Activated CD4-positive, alpha-beta T cell treated with anti-CD3 and anti-CD28 coated beads for 4 hours (primary cell): ENCODE measurements around the gene PATL2.
A peak's percentile ranks its signal among the peaks of the same experiment; 100 is the strongest.
"Not testable (repeated sequence)": the region's sequence is repeated elsewhere in the genome, so short reads cannot be mapped to it uniquely, and the experiment has no call there.

ENCODE experiments used
- DNase-seq, 2 donors: peaks; one replicate each; pipeline ENCODE4 v3.0.0-alpha.2; 2020

Gene PATL2

DNA sequence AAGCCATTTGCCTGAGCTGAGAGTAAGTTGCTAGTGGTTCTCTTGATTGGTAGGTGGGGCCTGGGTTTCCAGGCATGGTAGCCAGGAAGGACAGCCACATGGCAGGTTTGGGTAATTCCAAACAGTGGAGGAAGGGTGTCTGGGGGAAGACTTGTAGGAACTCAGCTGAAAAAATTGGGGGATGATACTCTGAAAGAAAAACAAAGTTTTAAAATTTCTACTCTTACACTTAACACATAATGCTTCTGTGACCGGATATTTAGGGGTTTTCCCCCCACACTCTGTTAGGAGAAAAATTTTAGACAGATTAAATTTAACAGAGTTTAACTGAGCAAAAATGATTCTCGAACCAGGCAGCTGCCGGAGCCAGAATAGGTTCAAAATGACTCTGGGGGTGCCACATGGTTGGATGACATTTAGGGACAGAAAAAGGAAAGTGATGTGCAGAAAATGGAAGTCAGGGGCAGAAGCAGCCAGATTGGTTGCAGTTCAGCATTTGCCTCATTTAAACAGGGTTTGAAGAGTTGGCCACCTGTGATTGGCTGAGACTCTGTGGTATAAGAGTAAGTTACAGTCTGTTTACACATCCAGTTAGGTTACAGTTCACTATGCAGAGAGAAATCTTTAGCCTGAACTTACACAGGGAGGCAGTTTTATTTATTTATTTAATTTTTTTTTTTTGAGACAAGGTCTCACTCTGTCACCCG lies 8.3 kb upstream of the PATL2 start:
- peak; percentile 48 to 57 for DNase-seq

DNA sequence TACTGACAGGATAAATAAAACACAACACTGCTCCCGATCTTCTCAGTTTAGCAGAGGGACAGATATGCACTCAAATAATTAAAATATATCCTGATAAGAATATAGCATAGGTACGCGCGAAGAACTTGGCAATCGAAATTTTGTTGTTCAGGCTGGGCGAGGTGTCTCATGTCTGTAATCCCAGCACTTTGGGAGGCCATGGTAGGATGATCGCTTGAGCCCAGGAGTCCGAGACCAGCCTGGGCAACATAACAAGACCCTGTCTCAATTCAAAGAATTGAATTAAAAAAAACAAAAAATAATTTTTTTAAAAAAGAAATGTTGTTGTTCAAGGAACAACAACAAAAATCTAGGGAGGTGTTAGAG lies 7.8 kb upstream of the PATL2 start:
- no peak for DNase-seq

DNA sequence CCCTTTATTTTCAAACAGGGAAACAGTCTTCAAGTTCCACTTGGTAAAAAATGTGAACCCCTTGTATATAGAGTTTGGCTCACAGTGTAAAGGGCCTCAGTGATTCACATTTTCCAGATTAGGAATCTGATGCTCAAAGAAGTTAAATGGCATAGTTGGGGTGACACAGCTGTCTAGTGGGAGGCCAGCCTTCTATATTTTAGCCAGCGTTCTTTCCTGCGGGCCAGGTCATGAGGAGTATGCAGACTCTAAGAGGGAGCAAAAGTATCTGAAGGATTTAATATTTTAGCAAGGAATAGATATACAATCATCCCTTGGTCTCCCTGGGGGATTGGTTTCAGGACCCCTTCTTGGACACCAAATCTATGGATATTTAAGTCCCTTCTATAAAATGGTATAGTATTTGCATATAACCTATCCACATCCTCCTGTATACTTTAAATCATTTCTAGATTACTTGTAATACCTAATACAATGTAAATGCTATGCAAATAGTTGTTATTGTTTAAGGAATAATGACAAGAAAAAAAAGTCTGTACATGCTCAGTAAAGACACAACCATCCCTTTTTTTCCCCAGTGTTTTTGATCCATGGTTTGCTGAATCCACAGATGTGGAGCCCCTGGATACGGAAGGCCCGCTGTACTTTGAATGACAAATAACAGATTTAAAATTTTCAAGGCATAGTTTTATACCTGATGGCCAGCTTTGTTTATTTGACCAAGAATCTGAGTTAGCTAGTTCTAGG lies 7.2 kb upstream of the PATL2 start:
- no peak for DNase-seq

DNA sequence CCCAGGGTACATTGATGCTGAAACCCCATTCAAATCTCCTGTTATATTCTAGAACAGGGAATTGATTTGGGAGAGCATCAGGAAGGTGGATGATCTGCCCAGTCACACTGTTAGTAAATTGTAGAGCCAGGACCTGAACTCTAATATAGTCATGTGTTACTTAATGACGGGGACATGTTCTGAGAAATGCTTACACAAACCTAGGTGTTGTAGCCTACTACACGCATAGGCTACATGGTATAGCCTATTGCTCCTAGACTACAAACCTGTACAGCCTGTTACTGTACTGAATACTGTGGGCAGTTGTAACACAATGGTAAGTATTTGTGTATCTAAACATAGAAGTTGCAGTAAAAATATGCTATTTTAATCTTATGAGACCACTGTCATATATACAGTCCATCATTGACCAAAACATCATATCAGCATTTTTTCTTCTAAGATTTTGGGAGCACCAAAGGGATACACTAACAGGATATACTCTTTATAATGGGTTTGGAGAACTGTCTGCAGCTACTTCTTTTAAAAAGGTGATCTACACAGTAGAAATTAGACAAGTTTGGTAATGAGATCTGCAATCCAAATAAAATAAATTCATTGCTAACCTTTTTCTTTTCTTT lies 6.0 kb upstream of the PATL2 start:
- no peak for DNase-seq

DNA sequence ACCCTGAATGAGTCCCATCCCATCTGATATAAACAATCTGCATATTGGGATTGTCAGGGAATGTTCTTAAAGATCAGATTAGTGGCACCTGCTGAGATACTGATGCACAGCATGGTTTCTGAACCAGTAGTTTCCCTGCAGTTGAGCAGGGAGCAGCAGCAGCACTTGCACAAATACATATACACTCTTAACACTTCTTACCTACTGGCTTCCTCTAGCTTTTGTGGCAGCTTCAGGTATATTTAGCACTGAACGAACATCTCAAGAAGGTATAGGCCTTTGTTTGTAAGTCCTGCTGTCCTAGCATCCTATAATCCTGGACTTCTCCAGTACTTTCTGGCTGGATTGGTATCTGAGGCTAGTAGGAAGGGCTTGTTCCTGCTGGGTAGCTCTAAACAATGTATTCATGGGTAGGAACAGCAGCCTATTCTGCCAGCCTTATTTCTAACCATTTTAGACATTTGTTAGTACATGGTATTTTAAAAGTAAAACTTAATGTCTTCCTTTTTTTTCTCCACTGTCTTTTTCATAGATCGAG lies 4.7 kb upstream of the PATL2 start:
- no peak for DNase-seq

DNA sequence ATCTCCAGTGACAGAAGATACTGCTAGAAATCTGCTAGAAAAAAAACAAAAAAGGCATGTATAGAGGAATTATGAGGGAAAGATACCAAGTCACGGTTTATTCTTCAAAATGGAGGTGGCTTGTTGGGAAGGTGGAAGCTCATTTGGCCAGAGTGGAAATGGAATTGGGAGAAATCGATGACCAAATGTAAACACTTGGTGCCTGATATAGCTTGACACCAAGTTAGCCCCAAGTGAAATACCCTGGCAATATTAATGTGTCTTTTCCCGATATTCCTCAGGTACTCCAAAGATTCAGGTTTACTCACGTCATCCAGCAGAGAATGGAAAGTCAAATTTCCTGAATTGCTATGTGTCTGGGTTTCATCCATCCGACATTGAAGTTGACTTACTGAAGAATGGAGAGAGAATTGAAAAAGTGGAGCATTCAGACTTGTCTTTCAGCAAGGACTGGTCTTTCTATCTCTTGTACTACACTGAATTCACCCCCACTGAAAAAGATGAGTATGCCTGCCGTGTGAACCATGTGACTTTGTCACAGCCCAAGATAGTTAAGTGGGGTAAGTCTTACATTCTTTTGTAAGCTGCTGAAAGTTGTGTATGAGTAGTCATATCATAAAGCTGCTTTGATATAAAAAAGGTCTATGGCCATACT lies 4.1 kb upstream of the PATL2 start:
- DNase-seq = no peak

GRCh38 chr15:44713006-44713966 lies 2.2 kb upstream of the PATL2 start:
- no peak for DNase-seq

GRCh38 chr15:44712346-44713005 lies 1.4 kb upstream of the PATL2 start:
- DNase-seq = peak; percentile 65 to 69

- peak; percentile 57 to 68 for DNase-seq
Observed at GRCh38 chr15:44711743-44712345, 721 bp upstream of the PATL2 start.

DNA sequence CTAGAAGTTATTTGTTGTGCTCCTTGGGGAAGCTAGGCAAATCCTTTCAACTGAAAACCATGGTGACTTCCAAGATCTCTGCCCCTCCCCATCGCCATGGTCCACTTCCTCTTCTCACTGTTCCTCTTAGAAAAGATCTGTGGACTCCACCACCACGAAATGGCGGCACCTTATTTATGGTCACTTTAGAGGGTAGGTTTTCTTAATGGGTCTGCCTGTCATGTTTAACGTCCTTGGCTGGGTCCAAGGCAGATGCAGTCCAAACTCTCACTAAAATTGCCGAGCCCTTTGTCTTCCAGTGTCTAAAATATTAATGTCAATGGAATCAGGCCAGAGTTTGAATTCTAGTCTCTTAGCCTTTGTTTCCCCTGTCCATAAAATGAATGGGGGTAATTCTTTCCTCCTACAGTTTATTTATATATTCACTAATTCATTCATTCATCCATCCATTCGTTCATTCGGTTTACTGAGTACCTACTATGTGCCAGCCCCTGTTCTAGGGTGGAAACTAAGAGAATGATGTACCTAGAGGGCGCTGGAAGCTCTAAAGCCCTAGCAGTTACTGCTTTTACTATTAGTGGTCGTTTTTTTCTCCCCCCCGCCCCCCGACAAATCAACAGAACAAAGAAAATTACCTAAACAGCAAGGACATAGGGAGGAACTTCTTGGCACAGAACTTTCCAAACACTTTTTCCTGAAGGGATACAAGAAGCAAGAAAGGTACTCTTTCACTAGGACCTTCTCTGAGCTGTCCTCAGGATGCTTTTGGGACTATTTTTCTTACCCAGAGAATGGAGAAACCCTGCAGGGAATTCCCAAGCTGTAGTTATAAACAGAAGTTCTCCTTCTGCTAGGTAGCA lies 657 bp downstream of the PATL2 start:
- peak; percentile 44 to 51 for DNase-seq

DNA sequence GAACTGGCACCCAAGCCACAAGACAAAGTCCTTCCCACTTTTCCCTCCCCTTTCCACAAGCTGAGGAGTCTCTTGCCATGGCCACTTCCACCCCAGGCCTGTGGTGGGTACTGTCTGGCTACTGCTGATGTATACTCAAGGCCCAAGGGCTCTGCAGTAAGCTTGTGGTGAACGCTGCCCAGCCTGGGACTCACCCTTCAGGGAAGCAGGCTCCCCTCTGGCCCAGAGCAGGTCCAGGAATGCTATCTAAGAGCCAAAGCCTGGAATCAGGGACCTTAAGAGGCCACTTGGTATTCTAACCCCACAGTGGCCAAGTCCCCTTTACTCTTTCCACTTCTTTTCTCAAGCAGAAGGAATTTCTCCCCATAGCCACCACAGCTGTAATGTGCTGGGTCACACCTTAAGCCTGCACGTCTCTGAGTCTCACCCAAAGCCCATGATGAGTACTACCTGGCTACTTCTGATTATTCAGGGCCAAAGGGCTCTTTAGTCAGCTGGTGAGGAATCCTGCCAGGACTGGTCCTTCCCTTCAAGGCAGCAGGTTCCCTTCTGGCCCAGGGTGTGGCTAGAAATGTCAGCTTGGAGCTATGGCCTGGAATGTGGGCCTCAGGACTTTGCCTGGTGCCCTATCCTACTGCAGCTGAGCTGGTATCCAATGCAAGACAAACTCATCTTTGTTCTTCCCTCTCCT lies 4.0 kb downstream of the PATL2 start:
- no peak for DNase-seq

DNA sequence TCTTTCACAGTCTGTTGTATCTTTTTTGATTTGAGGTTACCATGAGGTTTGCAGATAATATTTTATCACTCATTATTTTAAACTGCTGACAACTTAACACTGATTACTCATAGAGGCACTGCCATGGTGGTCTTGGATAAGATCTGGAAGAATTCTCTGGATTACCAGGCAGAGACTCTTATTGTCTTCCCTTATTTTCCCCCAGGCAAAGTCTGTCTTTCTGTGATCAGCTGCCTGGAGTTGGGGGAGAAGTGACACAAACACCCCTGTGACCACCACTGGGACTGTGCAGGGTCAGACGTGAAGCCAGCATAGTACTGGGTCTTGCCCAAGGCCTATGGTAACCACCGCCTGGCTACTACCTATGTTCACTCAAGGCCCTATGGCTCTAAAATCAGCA lies 4.7 kb downstream of the PATL2 start:
- no peak for DNase-seq

DNA sequence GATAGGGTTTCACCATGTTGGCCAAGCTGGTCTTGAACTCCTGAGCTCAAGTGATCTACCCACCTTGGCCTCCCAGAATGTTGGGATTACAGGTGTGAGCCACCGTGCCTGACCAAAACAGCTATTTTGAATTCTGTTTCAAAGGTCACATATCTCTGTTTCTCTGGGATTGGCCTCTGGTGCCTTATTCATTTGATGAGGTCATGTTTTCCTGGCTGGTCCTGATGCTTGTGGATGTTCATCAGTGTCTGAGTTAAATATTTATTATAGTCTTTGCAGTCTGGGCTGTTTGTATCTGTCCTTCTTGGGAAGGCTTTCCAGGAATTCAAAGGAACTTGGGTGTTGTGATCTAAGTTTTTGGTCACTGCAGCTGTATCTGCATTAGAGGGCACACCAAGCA lies 5.1 kb downstream of the PATL2 start:
- no peak for DNase-seq

DNA sequence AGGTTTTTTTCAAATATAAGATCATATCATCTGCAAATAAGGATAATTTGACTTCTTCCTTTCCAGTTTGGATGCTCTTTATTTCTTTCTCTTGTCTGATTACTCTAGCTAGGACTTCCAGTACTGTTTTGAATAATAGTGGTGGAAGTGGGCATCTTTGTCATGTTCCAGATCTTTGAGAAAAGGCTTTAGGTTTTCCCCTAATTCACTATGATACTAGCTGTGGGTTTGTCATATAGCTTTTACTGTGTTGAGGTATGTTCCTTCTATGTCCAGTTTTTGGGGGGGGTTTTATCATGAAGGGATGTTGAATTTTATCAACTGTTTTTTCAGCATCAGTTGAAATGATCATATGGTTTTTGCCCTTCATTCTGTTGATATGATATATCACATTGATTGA lies 10.4 kb downstream of the PATL2 start:
- DNase-seq = not testable (repeated sequence)

GRCh38 chr15:44698641-44699040 lies 12.5 kb downstream of the PATL2 start:
- DNase-seq = no peak

- DNase-seq = no peak
Observed at GRCh38 chr15:44697014-44697413, 14.1 kb downstream of the PATL2 start.

GRCh38 chr15:44695294-44695693 lies 15.8 kb downstream of the PATL2 start:
- no peak for DNase-seq

GRCh38 chr15:44694416-44694815 lies 16.7 kb downstream of the PATL2 start:
- DNase-seq = no peak

DNA sequence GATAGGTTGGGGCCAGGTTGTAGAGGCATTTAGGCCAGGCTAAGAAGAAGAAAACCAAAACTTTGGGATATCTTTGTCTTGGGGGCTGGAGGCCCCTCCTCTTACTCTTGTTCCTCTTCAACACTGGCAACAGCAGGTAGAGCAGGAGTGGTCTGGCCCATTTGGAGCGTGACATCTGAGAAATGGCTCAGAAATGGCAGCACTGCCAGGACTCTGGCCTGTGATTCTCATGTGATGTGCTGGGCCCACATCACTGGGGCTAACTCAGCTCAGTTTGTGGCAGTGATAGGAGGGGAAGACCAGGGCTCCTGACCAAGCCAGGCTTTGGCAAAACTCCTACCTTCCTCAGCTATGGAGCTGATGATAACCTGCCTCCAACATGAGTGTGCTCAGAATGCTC lies 18.5 kb downstream of the PATL2 start:
- DNase-seq = no peak

DNA sequence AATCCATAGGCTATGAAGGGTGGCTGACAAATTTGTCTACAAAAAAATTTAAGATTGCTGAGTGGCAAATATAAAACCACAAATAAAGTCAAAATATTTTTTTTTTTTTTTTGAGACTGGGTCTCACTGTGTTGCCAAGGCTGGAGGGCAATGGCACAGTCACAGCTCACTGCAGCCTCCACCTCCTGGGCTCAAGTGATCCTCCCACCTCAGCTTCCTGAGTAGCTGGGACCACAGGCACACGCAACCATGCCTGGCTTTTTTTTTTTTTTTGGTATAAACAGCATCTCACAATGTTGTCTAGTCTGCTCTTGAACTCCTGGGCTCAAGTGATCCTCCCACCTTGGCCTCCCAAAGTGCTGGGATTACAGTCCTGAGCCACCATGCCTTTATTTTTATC lies 20.9 kb downstream of the PATL2 start:
- DNase-seq = not testable (repeated sequence)
